HUES6 (cell line): ENCODE data around the gene OBI1.
A peak's percentile ranks its signal among the peaks of the same experiment; 100 is the strongest.

Experiments
- H3K27ac ChIP-seq: 2 replicates; pipeline ENCODE4 v1.7.0; 2013; ENCODE audit warnings: low read depth, mild to moderate bottlenecking, low read length, inconsistent platforms
- H3K27me3 ChIP-seq: 2 replicates; pipeline ENCODE4 v1.6.1; 2013; ENCODE audit warnings: low read length; ENCODE audit not compliant: control insufficient read depth, insufficient read depth
- H3K36me3 ChIP-seq: 2 replicates; pipeline ENCODE4 v1.6.1; 2013; ENCODE audit warnings: low read length; ENCODE audit not compliant: control insufficient read depth, insufficient read depth
- H3K4me1 ChIP-seq: 2 replicates; pipeline ENCODE4 v1.6.1; 2013; ENCODE audit warnings: low read length; ENCODE audit not compliant: control insufficient read depth, insufficient read depth
- H3K4me3 ChIP-seq: 2 replicates; pipeline ENCODE4 v1.5.1; 2013; ENCODE audit warnings: low read depth, low read length
- H3K9ac ChIP-seq: one replicate; pipeline ENCODE4 v1.6.1; 2013; ENCODE audit warnings: mild to moderate bottlenecking, low read length
- H3K9me3 ChIP-seq: 2 replicates; pipeline ENCODE4 v1.6.1; 2013; ENCODE audit warnings: low read depth, low read length; ENCODE audit not compliant: control insufficient read depth, insufficient read depth

Gene OBI1

GRCh38 chr13:78610381-78610883 lies 48.5 kb downstream of the OBI1 start:
- no peak overlapping the region for H3K4me3 ChIP-seq
- no peak overlapping the region for H3K27ac ChIP-seq
- H3K36me3 ChIP-seq: peaks cover 2% of the 10 kb centered on the region
- H3K9me3 ChIP-seq: no peaks in the 10 kb centered on the region
- peaks cover 34% of the 10 kb centered on the region for H3K4me1 ChIP-seq
- no peak overlapping the region for H3K9ac ChIP-seq
- H3K27me3 ChIP-seq: peaks cover 72% of the 10 kb centered on the region

- Histone ChIP-seq H3K4me3 (peak overlapping the region; percentile 65), H3K9ac (no peak overlapping the region), H3K9me3 (no peaks in the 10 kb centered on the region), H3K4me1 (peaks cover 34% of the 10 kb centered on the region), H3K27ac (no peak overlapping the region), H3K36me3 (no peaks in the 10 kb centered on the region), H3K27me3 (peaks cover 80% of the 10 kb centered on the region)
Measured at GRCh38 chr13:78609464-78610205, 49.3 kb downstream of the OBI1 start.

GRCh38 chr13:78608688-78609463 lies 50.1 kb downstream of the OBI1 start:
- H3K9me3 ChIP-seq: no peaks in the 10 kb centered on the region
- H3K4me1 ChIP-seq: peaks cover 34% of the 10 kb centered on the region
- H3K36me3 ChIP-seq: no peaks in the 10 kb centered on the region
- no peak overlapping the region for H3K9ac ChIP-seq
- H3K27me3 ChIP-seq: peaks cover 88% of the 10 kb centered on the region
- H3K27ac ChIP-seq: no peak overlapping the region
- peak overlapping the region; percentile 65 for H3K4me3 ChIP-seq

GRCh38 chr13:78608252-78608687 lies 50.7 kb downstream of the OBI1 start:
- Histone ChIP-seq H3K4me1 (peaks cover 38% of the 10 kb centered on the region), H3K27ac (no peak overlapping the region), H3K9me3 (no peaks in the 10 kb centered on the region), H3K36me3 (no peaks in the 10 kb centered on the region), H3K4me3 (peak overlapping the region; percentile 65), H3K27me3 (peaks cover 94% of the 10 kb centered on the region), H3K9ac (no peak overlapping the region)

GRCh38 chr13:78607409-78608251 lies 51.3 kb downstream of the OBI1 start:
- peaks cover 99% of the 10 kb centered on the region for H3K27me3 ChIP-seq
- peak overlapping the region; percentile 65 for H3K4me3 ChIP-seq
- no peak overlapping the region for H3K27ac ChIP-seq
- no peaks in the 10 kb centered on the region for H3K36me3 ChIP-seq
- H3K4me1 ChIP-seq: peaks cover 40% of the 10 kb centered on the region
- H3K9me3 ChIP-seq: no peaks in the 10 kb centered on the region
- H3K9ac ChIP-seq: no peak overlapping the region

GRCh38 chr13:78606471-78607408 lies 52.2 kb downstream of the OBI1 start:
- Histone ChIP-seq H3K4me1 (peaks cover 45% of the 10 kb centered on the region), H3K4me3 (peak overlapping the region; percentile 65), H3K9ac (no peak overlapping the region), H3K27me3 (peaks cover 99% of the 10 kb centered on the region), H3K36me3 (no peaks in the 10 kb centered on the region), H3K27ac (no peak overlapping the region), H3K9me3 (no peaks in the 10 kb centered on the region)

GRCh38 chr13:78604782-78605611 lies 54.0 kb downstream of the OBI1 start:
- H3K9ac ChIP-seq: no peak overlapping the region
- H3K27ac ChIP-seq: no peak overlapping the region
- peaks cover 99% of the 10 kb centered on the region for H3K27me3 ChIP-seq
- no peaks in the 10 kb centered on the region for H3K9me3 ChIP-seq
- no peaks in the 10 kb centered on the region for H3K36me3 ChIP-seq
- peak overlapping the region; percentile 27 for H3K4me3 ChIP-seq
- peaks cover 48% of the 10 kb centered on the region for H3K4me1 ChIP-seq

GRCh38 chr13:78603240-78603957 lies 55.6 kb downstream of the OBI1 start, which contains the start of gene POU4F1:
POU4F1 (minus strand) TSS chr13:78603552; CDS start chr13:78603326, 226 bp downstream.
- Histone ChIP-seq H3K4me3 (peak within 1 kb of the TSS; percentile 62), H3K27me3 (peaks cover 99% of the 10 kb centered on the region), H3K4me1 (peaks cover 41% of the 10 kb centered on the region)

More at GRCh38 chr13:78603240-78603957, 55.6 kb downstream of the OBI1 start, which contains the start of gene POU4F1:
- peak within 1 kb of the TSS; percentile 15 for H3K9ac ChIP-seq
- no peaks in the 10 kb centered on the region for H3K36me3 ChIP-seq
- H3K27ac ChIP-seq: no peak within 1 kb of the TSS
- H3K9me3 ChIP-seq: no peaks in the 10 kb centered on the region
